Breast epithelium (tissue), 3 donors: ENCODE data around the gene MKKS.

Experiments
- POLR2A ChIP-seq: fragments of 450-650 bp; IDR thresholded peaks from one replicate; pipeline ENCODE4 v1.6.1; 2016; ENCODE audit warnings: antibody characterized with exemption, mild to moderate bottlenecking, moderate library complexity
- POLR2AphosphoS5 ChIP-seq, 3 donors: sonication (generic); formaldehyde crosslinking; IDR thresholded peaks; one replicate each; pipeline ENCODE4 v1.6.1; 2017; ENCODE audit warnings: antibody characterized with exemption in 3 of 3

GRCh38 chr20:10357974-10358373, 76.0 kb downstream of the MKKS start:
- TF ChIP-seq POLR2AphosphoS5 (IDR thresholded peaks at IDR 0.05) (no peak), POLR2A (no peak)
